ENCODE results near the gene FAM227A.
"Not testable (repeated sequence)": the region's sequence is repeated elsewhere in the genome, so short reads cannot be mapped to it uniquely, and the experiment has no call there.

FAM227A gene

DNA sequence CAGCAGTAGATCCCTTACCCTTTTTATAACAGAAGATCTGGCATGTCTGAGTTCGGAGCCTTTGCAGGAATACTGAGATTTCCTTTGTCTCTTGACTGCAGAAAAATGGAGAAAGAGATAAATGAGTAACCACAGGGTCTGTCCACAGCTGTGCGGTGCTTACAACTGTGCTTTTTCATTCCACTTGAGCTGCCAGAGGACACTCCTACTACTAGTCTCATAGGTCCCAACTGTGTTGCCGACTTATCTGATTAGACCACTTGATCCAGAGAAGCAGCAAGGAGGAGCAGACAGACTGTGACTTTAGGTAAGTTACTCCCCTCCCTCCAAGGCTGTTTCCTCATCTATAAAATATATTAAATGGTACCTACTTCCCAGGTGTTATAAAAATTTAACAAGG, 17.5 kb downstream of the FAM227A start:
- Mint-ChIP-seq H3K4me1 (no peaks in the 10 kb centered on the region), H3K4me3 (no peak overlapping the region), H3K27me3 (peaks cover 2% of the 10 kb centered on the region), H3K9me3 (no peaks in the 10 kb centered on the region), H3K36me3 (ENCODE audit: low read depth) (no peaks in the 10 kb centered on the region), H3K27ac (no peak overlapping the region)
- ATAC-seq (no peak), DNase-seq (no peak)

DNA sequence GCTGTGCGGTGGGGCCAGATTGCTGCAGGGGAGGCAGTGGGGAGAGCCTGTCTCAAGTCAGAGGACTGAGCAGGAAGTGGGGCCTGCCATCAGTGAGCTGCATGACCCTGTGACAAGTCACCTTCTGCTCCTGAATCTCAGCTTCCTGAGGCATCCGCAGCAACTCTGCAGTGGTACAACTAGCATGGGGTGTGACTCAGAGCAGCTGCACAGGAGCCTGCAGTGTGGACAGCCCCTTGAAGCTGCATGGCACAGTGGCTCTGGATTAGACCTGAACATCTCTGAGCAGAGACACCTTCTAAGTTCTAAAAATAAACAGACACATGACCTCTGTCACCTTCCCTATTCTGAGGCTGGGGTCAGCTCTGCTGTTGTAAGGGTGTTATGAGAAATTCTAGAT, 18.0 kb downstream of the FAM227A start:
- Mint-ChIP-seq H3K4me1 (no peaks in the 10 kb centered on the region), H3K4me3 (no peak overlapping the region), H3K27me3 (peaks cover under 1% of the 10 kb centered on the region), H3K27ac (no peak overlapping the region), H3K9me3 (no peaks in the 10 kb centered on the region), H3K36me3 (ENCODE audit: low read depth) (no peaks in the 10 kb centered on the region)
- no peak for DNase-seq
- ATAC-seq = no peak

GRCh38 chr22:38632528-38632927, 23.7 kb downstream of the FAM227A start:
- DNase-seq (no peak), ATAC-seq (no peak)
- H3K9me3 Mint-ChIP-seq = no peaks in the 10 kb centered on the region
- H3K36me3 Mint-ChIP-seq (ENCODE audit: low read depth) = no peaks in the 10 kb centered on the region
- H3K4me3 Mint-ChIP-seq = no peak overlapping the region
- H3K27ac Mint-ChIP-seq = no peak overlapping the region
- peaks cover 9% of the 10 kb centered on the region for H3K4me1 Mint-ChIP-seq
- no peaks in the 10 kb centered on the region for H3K27me3 Mint-ChIP-seq

DNA sequence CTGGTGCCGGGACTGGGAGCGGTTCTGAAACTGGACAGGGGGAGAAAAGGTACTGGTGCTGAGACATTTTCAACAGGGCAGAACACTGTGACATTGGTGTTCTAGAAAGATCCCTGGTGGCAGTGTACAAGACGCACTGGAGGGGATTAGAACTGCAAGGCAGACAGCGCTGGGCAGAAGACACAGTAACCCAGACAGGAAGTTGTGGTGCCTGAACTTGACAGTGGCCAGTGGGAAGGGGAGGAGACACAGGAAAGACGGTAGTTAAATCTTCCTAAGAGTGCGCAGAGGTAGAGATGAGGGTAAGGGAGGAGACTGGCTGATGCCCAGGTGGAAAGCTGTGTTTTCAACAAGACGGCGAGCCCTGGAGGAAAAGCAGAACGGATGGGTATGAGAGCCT, 24.5 kb downstream of the FAM227A start:
- ATAC-seq = no peak
- Mint-ChIP-seq H3K27me3 (no peaks in the 10 kb centered on the region), H3K4me1 (peaks cover 9% of the 10 kb centered on the region), H3K27ac (no peak overlapping the region), H3K9me3 (no peaks in the 10 kb centered on the region), H3K36me3 (ENCODE audit: low read depth) (no peaks in the 10 kb centered on the region), H3K4me3 (no peak overlapping the region)
- no peak for DNase-seq

DNA sequence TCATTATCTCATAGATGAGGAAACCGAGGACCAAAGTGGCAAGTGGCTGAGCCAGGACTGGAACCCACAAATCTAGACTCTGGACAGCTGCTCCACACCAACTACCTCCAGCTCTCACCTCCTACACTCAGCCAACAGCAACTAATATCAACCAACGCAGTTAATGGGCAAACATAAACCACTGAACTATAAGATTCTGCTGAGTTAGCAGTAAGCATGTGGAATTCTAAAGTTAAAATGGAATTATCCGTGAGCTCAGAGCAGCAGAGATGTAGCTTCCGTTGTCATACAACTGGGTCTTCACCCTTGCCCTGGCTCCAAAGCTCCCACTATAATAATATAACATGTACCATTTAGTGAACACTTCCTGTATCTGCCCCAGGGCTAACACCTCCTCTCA, 27.1 kb downstream of the FAM227A start:
- H3K27me3 Mint-ChIP-seq = no peaks in the 10 kb centered on the region
- H3K4me1 Mint-ChIP-seq = peaks cover 9% of the 10 kb centered on the region
- ATAC-seq = no peak
- no peak overlapping the region for H3K4me3 Mint-ChIP-seq
- no peak for DNase-seq
- no peaks in the 10 kb centered on the region for H3K9me3 Mint-ChIP-seq
- no peak overlapping the region for H3K27ac Mint-ChIP-seq
- no peaks in the 10 kb centered on the region for H3K36me3 Mint-ChIP-seq (ENCODE audit: low read depth)

DNA sequence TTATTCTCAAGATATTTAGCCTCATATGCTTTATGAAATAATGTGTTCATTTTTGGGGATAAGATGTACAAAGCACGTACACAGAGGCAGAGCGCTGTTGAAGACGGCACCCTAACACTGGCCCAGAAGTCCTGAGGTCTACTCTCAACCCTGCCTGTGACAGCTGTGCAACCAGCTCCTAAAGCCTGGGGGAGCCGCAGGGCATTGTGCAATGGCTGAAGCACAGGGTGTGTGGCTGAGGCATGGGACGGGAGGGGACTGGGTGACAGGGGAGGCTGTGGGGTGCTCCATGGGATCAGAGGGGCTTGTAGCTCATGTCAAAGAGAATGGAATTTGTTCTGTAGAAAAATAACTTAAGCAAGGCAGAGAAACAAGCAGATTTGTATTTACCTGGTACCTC, 27.7 kb downstream of the FAM227A start:
- ATAC-seq (no peak), DNase-seq (no peak)
- Mint-ChIP-seq H3K36me3 (ENCODE audit: low read depth) (no peaks in the 10 kb centered on the region), H3K9me3 (no peaks in the 10 kb centered on the region), H3K27ac (no peak overlapping the region), H3K4me3 (no peak overlapping the region), H3K27me3 (no peaks in the 10 kb centered on the region), H3K4me1 (peaks cover 9% of the 10 kb centered on the region)

DNA sequence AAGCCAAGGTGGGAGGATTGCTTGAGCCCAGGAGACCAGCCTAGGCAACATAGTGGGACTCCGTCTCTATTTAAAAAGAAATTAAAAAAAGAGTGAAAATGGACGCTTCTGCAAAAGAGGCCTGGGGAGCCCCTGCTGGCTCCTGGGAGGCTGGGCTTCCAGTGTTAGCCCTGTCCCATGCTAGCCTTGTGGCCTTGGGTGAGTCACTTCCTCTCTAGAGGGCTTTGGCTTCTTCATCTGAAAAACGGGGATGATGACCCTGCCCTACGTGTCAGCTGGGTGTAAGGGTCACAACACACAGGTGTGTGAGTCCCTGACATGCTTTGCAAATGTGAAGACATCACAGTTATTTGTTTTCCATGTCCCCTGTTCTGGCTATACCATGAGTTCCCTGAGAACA, 32.8 kb downstream of the FAM227A start:
- Mint-ChIP-seq H3K9me3 (no peaks in the 10 kb centered on the region), H3K36me3 (ENCODE audit: low read depth) (peaks cover 2% of the 10 kb centered on the region), H3K27ac (no peak overlapping the region), H3K27me3 (no peaks in the 10 kb centered on the region), H3K4me3 (no peak overlapping the region), H3K4me1 (no peaks in the 10 kb centered on the region)
- no peak for ATAC-seq
- DNase-seq = no peak

GRCh38 chr22:38618682-38619081, 37.5 kb downstream of the FAM227A start:
- H3K9me3 Mint-ChIP-seq = no peaks in the 10 kb centered on the region
- no peaks in the 10 kb centered on the region for H3K4me1 Mint-ChIP-seq
- ATAC-seq = no peak

GRCh38 chr22:38618258-38618657, 37.9 kb downstream of the FAM227A start:
- H3K4me3 Mint-ChIP-seq = no peak overlapping the region
- ATAC-seq (no peak), DNase-seq (no peak)

More at GRCh38 chr22:38618682-38619081, 37.5 kb downstream of the FAM227A start:
- Mint-ChIP-seq H3K27me3 (no peaks in the 10 kb centered on the region), H3K36me3 (ENCODE audit: low read depth) (peaks cover 2% of the 10 kb centered on the region), H3K4me3 (no peak overlapping the region), H3K27ac (no peak overlapping the region)
- no peak for DNase-seq

GRCh38 chr22:38615064-38615405, 41.2 kb downstream of the FAM227A start:
- not testable (repeated sequence) for H3K9me3 Mint-ChIP-seq; H3K4me1 Mint-ChIP-seq; DNase-seq; ATAC-seq; H3K36me3 Mint-ChIP-seq (ENCODE audit: low read depth); H3K27ac Mint-ChIP-seq; H3K27me3 Mint-ChIP-seq; H3K4me3 Mint-ChIP-seq

More at GRCh38 chr22:38618258-38618657, 37.9 kb downstream of the FAM227A start:
- H3K27me3 Mint-ChIP-seq = no peaks in the 10 kb centered on the region
- no peaks in the 10 kb centered on the region for H3K9me3 Mint-ChIP-seq
- H3K36me3 Mint-ChIP-seq (ENCODE audit: low read depth) = peaks cover 2% of the 10 kb centered on the region
- H3K4me1 Mint-ChIP-seq = no peaks in the 10 kb centered on the region
- H3K27ac Mint-ChIP-seq = no peak overlapping the region

DNA sequence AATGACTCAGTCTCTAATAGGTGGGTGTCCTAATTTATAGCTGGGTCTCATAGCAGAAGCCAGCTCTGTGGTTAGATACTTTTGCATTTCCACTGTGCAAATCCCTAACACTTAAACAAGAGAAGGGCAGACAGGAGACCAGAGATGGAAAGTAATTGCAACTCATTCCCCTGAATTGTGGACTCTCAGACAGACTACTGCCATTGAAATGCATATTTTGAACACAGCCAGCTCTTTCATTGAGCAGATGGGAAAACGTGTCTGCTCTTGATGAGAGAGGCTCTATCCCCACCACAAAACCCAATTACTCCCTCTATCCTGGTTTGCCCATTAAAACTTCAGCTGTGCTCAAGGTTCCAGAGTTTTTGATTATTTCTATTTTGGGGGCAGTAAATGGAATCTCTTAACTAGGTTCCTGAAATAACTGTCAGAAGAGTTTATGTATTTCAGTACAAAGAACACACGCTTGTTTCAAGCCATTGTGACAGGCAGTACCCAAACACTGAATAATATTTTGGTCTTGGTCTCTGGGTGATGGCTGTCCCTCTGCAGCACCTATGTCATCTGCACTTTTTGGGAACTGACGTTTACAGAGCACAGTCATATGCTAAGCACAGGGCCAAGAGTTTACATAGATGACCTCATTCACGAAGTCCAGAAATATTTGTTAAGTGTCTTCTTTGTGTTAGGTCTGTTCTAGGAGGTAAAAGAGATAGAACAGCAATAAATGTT, 41.7 kb downstream of the FAM227A start:
- H3K27ac Mint-ChIP-seq = no peak overlapping the region
- no peaks in the 10 kb centered on the region for H3K4me1 Mint-ChIP-seq
- peaks cover 2% of the 10 kb centered on the region for H3K36me3 Mint-ChIP-seq (ENCODE audit: low read depth)
- no peak overlapping the region for H3K4me3 Mint-ChIP-seq
- DNase-seq = no peak
- ATAC-seq = no peak
- H3K27me3 Mint-ChIP-seq = no peaks in the 10 kb centered on the region
- no peaks in the 10 kb centered on the region for H3K9me3 Mint-ChIP-seq

DNA sequence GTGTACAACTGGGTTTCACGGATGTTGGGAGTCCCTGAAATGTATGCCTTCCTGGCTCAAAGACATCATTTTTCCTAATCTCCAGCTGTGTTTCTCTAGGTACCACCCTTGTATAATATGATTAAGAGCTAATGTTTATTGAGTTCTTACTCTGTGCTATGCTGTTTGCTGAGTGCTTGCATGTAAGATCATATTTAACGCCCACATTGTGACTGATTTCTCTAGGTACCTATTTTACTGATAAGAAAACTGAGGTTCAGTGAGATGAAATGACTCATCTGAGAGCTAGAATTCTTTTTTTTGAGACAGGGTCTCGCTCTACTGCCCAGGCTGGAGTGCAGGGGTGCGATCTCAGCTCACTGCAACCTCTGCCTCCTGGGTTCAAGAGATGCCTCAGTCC, 42.6 kb downstream of the FAM227A start:
- H3K9me3 Mint-ChIP-seq = no peaks in the 10 kb centered on the region
- H3K4me3 Mint-ChIP-seq = no peak overlapping the region
- no peak overlapping the region for H3K27ac Mint-ChIP-seq
- ATAC-seq (no peak), DNase-seq (no peak)
- H3K36me3 Mint-ChIP-seq (ENCODE audit: low read depth) = peaks cover 2% of the 10 kb centered on the region
- no peaks in the 10 kb centered on the region for H3K4me1 Mint-ChIP-seq
- no peaks in the 10 kb centered on the region for H3K27me3 Mint-ChIP-seq

- H3K27ac Mint-ChIP-seq = no peak overlapping the region
- no peaks in the 10 kb centered on the region for H3K36me3 Mint-ChIP-seq (ENCODE audit: low read depth)
- no peaks in the 10 kb centered on the region for H3K9me3 Mint-ChIP-seq
- no peak overlapping the region for H3K4me3 Mint-ChIP-seq
- no peaks in the 10 kb centered on the region for H3K4me1 Mint-ChIP-seq
- ATAC-seq = no peak
- DNase-seq = no peak
- no peaks in the 10 kb centered on the region for H3K27me3 Mint-ChIP-seq
Observed at GRCh38 chr22:38612217-38613006, 43.8 kb downstream of the FAM227A start.

- Mint-ChIP-seq H3K4me1 (no peaks in the 10 kb centered on the region), H3K4me3 (no peak overlapping the region), H3K27me3 (peaks cover 2% of the 10 kb centered on the region), H3K9me3 (no peaks in the 10 kb centered on the region), H3K36me3 (ENCODE audit: low read depth) (no peaks in the 10 kb centered on the region), H3K27ac (no peak overlapping the region)
- DNase-seq = no peak
- ATAC-seq = no peak
Observed at GRCh38 chr22:38611559-38611958, 44.6 kb downstream of the FAM227A start.

GRCh38 chr22:38610234-38610633, 46.0 kb downstream of the FAM227A start:
- Mint-ChIP-seq H3K4me1 (no peaks in the 10 kb centered on the region), H3K36me3 (ENCODE audit: low read depth) (no peaks in the 10 kb centered on the region), H3K27me3 (peaks cover 2% of the 10 kb centered on the region), H3K4me3 (no peak overlapping the region), H3K9me3 (no peaks in the 10 kb centered on the region), H3K27ac (no peak overlapping the region)
- DNase-seq = no peak
- no peak for ATAC-seq
